ENCODE results near the gene MYO1C.

The MYO1C gene

DNA sequence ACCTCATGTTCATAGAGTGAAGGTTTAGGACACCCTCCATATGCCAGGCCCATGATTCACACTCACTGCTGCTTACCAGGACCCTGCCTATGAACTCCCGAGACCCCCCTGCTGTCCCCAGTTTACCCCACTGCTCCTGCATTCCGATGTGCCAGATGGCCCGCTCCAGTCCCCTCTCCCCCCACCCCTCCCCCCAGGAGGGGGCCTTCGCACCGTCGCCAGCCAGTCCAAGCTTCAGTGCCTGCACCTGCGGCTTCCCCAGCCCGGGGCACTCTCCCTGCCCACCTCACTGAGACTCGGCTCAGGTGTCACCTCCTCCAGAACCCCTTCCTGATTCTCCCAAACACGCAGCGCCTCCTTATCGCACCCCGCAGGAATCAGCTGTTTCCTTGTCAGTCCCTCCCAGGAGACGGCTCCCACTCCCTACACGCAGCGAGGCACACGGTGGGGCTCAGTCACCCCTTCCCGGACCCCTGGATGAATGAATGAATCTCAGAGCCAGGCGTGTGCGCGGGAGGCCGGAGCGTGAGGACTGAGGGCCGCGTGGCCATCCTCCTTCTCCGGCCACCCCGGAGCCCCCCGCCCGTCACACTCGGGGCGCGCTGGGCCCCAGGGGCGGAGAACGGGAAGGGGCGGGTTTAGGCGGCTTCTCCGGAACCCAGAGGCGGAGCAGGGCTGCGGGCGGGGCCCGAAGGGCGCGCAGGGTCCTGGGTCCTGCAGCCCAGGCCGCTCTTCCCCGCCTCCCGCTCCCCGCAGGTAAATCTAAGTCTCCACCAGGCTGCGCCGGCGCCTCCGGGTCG, 1.6 kb downstream of the MYO1C start:
- Histone ChIP-seq H3K4me1 (ENCODE audit: control insufficient read depth in 1 of 2, insufficient read depth in 2 of 2, low read length in 2 of 2) (peaks cover 36 to 47% of the 10 kb centered on the region in 2 experiments), H3K4me2 (ENCODE audit: low read length) (peak overlapping the region; percentile 79), H3K14ac (ENCODE audit: low read length) (peak overlapping the region; percentile 33), H3K27ac (ENCODE audit: low read depth, low read length) (peak overlapping the region; percentile 69), H4K12ac (ENCODE audit: low read depth, low read length) (no peak overlapping the region), H3K9me3 (ENCODE audit: insufficient read depth, low read depth, low read length) (no peaks in the 10 kb centered on the region), H3K9ac (ENCODE audit: low read length) (peak overlapping the region; percentile 61), H3K79me2 (ENCODE audit: control insufficient read depth, insufficient read depth, low read length, poor library complexity) (peaks cover 21% of the 10 kb centered on the region), H2BK5ac (ENCODE audit: low read depth, low read length, poor library complexity) (peak overlapping the region; percentile 5), H3K4me3 (ENCODE audit: low read depth, low read length) (peak overlapping the region; percentile 72), H2BK12ac (ENCODE audit: low read length) (no peak overlapping the region), H3K4ac (ENCODE audit: low read depth, low read length) (peak overlapping the region; percentile 43), H4K91ac (ENCODE audit: low read depth, low read length) (peak overlapping the region; percentile 84), H2BK120ac (ENCODE audit: insufficient read depth, low read length, poor library complexity) (peak overlapping the region; percentile 4), H2AK5ac (ENCODE audit: low read length) (peak overlapping the region; percentile 31), H3K27me3 (ENCODE audit: insufficient read depth, low read length) (no peaks in the 10 kb centered on the region), H3K36me3 (ENCODE audit: control insufficient read depth in 1 of 2, insufficient read depth in 2 of 2, low read length in 2 of 2) (peaks cover 2 to 13% of the 10 kb centered on the region in 2 experiments), H4K8ac (ENCODE audit: low read depth, low read length) (peak overlapping the region; percentile 20), H3K23ac (ENCODE audit: low read length) (no peak overlapping the region), H2AFZ (ENCODE audit: insufficient read depth, low read length, poor library complexity) (peak overlapping the region; percentile 21), H3K18ac (ENCODE audit: low read length) (peak overlapping the region; percentile 66), H3K79me1 (ENCODE audit: low read length) (peaks cover 49% of the 10 kb centered on the region)
- WGBS (ENCODE audit: extremely low coverage, insufficient coverage, insufficient read length): no CpG with 5 or more reads among the region's 52 CpGs
- DNase-seq: peak; percentile 39 to 60

- Histone ChIP-seq H3K18ac (ENCODE audit: low read length) (peak overlapping the region; percentile 58), H3K79me2 (ENCODE audit: control insufficient read depth, insufficient read depth, low read length, poor library complexity) (peaks cover 30% of the 10 kb centered on the region), H3K4me3 (ENCODE audit: low read depth, low read length) (no peak overlapping the region), H2BK120ac (ENCODE audit: insufficient read depth, low read length, poor library complexity) (peak overlapping the region; percentile 57), H3K79me1 (ENCODE audit: low read length) (peaks cover 57% of the 10 kb centered on the region), H3K36me3 (ENCODE audit: control insufficient read depth in 1 of 2, insufficient read depth in 2 of 2, low read length in 2 of 2) (peaks cover 4 to 6% of the 10 kb centered on the region in 2 experiments), H3K23ac (ENCODE audit: low read length) (no peak overlapping the region), H3K27ac (ENCODE audit: low read depth, low read length) (peak overlapping the region; percentile 85), H3K27me3 (ENCODE audit: insufficient read depth, low read length) (no peaks in the 10 kb centered on the region), H2BK12ac (ENCODE audit: low read length) (peak overlapping the region; percentile 21), H4K8ac (ENCODE audit: low read depth, low read length) (peak overlapping the region; percentile 64), H2BK5ac (ENCODE audit: low read depth, low read length, poor library complexity) (peak overlapping the region; percentile 53), H3K9me3 (ENCODE audit: insufficient read depth, low read depth, low read length) (no peaks in the 10 kb centered on the region), H3K4me1 (ENCODE audit: control insufficient read depth in 1 of 2, insufficient read depth in 2 of 2, low read length in 2 of 2) (peaks cover 39 to 55% of the 10 kb centered on the region in 2 experiments), H3K14ac (ENCODE audit: low read length) (peak overlapping the region; percentile 74), H3K9ac (ENCODE audit: low read length) (peak overlapping the region; percentile 6), H3K4me2 (ENCODE audit: low read length) (peak overlapping the region; percentile 49), H3K4ac (ENCODE audit: low read depth, low read length) (peak overlapping the region; percentile 57), H4K12ac (ENCODE audit: low read depth, low read length) (peak overlapping the region; percentile 11), H2AFZ (ENCODE audit: insufficient read depth, low read length, poor library complexity) (peak overlapping the region; percentile 6), H2AK5ac (ENCODE audit: low read length) (peak overlapping the region; percentile 62), H4K91ac (ENCODE audit: low read depth, low read length) (peak overlapping the region; percentile 85)
- DNase-seq: no peak
- no CpG with 5 or more reads among the region's 7 CpGs for WGBS (ENCODE audit: extremely low coverage, insufficient coverage, insufficient read length)
These were observed 3.6 kb downstream of the MYO1C start for GRCh38 chr17:1488826-1489270.

GRCh38 chr17:1487939-1488825, 4.3 kb downstream of the MYO1C start:
- Histone ChIP-seq H3K27me3 (ENCODE audit: insufficient read depth, low read length) (no peaks in the 10 kb centered on the region), H3K14ac (ENCODE audit: low read length) (peak overlapping the region; percentile 74), H4K8ac (ENCODE audit: low read depth, low read length) (peak overlapping the region; percentile 73), H3K18ac (ENCODE audit: low read length) (peak overlapping the region; percentile 64), H2AFZ (ENCODE audit: insufficient read depth, low read length, poor library complexity) (peak overlapping the region; percentile 25), H2BK5ac (ENCODE audit: low read depth, low read length, poor library complexity) (peak overlapping the region; percentile 56), H3K79me1 (ENCODE audit: low read length) (peaks cover 57% of the 10 kb centered on the region), H2BK120ac (ENCODE audit: insufficient read depth, low read length, poor library complexity) (peak overlapping the region; percentile 57), H3K4me2 (ENCODE audit: low read length) (peak overlapping the region; percentile 49), H3K36me3 (ENCODE audit: control insufficient read depth in 1 of 2, insufficient read depth in 2 of 2, low read length in 2 of 2) (peaks cover 9 to 11% of the 10 kb centered on the region in 2 experiments), H4K91ac (ENCODE audit: low read depth, low read length) (peak overlapping the region; percentile 85), H4K12ac (ENCODE audit: low read depth, low read length) (peak overlapping the region; percentile 12), H3K23ac (ENCODE audit: low read length) (no peak overlapping the region), H3K27ac (ENCODE audit: low read depth, low read length) (peak overlapping the region; percentile 85), H2AK5ac (ENCODE audit: low read length) (peak overlapping the region; percentile 62), H3K9ac (ENCODE audit: low read length) (no peak overlapping the region), H3K4ac (ENCODE audit: low read depth, low read length) (peak overlapping the region; percentile 57), H3K79me2 (ENCODE audit: control insufficient read depth, insufficient read depth, low read length, poor library complexity) (peaks cover 30% of the 10 kb centered on the region), H3K9me3 (ENCODE audit: insufficient read depth, low read depth, low read length) (no peaks in the 10 kb centered on the region), H3K4me1 (ENCODE audit: control insufficient read depth in 1 of 2, insufficient read depth in 2 of 2, low read length in 2 of 2) (peaks cover 36 to 54% of the 10 kb centered on the region in 2 experiments), H2BK12ac (ENCODE audit: low read length) (peak overlapping the region; percentile 21), H3K4me3 (ENCODE audit: low read depth, low read length) (peak overlapping the region; percentile 18)
- DNase-seq: peak; percentile 84 to 93
- no CpG with 5 or more reads among the region's 72 CpGs for WGBS (ENCODE audit: extremely low coverage, insufficient coverage, insufficient read length)
